ENCODE data around the gene SNX32.

DNA sequence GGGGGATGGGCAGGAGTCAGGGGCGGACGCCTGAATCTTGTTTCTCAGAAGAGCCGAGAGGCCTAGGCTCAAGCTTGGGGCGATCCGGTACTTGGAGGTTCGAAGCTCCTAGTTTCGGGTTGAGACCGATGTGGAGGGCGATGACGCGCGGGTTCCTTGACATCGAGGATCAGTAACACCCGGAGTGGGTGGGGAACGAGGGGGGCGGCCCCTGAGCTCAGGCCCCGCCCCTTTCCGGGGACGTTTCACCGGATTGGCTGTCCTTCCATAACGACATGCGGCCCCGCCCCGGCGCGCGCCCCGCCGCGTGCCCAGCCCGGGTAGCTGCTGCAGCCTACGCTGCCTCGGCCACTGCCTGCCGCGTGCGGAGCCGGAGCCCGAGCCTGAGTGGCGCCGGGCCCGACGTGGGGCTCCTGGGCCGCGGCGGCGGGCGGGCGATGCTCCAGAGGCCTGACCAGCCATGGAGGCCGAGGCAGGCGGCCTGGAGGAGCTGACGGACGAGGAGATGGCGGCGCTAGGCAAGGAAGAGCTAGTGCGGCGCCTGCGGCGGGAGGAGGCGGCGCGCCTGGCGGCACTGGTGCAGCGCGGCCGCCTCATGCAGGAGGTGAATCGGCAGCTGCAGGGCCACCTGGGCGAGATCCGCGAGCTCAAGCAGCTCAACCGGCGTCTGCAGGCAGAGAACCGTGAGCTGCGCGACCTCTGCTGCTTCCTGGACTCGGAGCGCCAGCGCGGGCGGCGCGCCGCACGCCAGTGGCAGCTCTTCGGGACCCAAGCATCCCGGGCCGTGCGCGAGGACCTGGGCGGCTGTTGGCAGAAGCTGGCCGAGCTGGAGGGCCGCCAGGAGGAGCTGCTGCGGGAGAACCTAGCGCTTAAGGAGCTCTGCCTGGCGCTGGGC, 56.8 kb downstream of the SNX32 start, which contains the start of gene CCDC85B:
- TF ChIP-seq GATA2 (IDR thresholded peaks at IDR 0.05; ENCODE audit: low read depth, low read length) (no peak), GATA3 (IDR thresholded peaks at IDR 0.05; ENCODE audit: low read depth, low read length) (no peak)
